Measurements from ENCODE around the gene ASTN2.

Gene ASTN2

DNA sequence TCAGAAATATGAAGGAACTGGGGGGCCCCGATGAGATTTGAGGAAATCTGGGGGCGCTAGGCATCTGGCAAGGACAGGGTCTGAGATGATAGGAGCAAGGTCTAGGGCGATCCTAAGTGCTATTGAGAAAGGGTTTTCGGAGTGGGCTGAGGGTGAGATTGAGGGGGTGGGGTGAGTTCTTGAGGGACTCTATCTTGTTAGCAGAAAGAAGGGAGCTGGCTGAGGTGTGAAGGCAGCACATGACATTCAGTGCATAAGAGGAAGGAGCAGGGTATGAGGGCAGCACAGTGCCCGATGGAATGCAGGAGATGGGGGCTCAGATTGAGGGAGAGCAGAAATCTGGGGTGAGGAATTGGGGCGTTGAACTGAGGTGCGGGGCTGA is 727.1 kb downstream of the ASTN2 start:
- peak overlapping the region; percentile 78; the same call in 1 of the 2 replicates for H3K27ac ChIP-seq
- no peak for TF ChIP-seq CTCF (conservative IDR thresholded peaks at IDR 0.05)

GRCh38 chr9:116687074-116687753 is 727.6 kb downstream of the ASTN2 start, which contains the start of gene TRIM32:
TSS of gene TRIM32 (plus strand) at chr9:116687305. CDS start at chr9:116697743, 10,438 bp downstream.
- no peak for TF ChIP-seq CTCF (conservative IDR thresholded peaks at IDR 0.05)

DNA sequence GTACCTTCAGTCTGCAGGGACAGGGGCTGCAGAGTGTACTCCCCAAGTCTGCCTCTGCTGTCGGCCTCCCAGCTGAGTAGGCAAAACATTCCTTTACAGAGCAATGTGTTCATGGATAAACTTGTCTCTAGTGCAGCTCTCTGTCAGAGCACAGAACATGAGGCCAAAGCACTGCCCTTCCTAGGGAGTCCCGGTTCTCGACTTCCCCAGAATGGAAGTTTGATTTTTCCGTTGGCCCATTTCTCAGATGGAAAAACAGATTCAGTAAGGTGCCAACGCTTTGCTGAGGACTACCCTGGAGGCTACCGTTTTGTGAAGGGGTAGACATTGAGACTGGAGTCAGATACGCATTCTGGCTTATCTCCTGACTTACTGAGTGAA is 728.2 kb downstream of the ASTN2 start:
- no peak for TF ChIP-seq CTCF (conservative IDR thresholded peaks at IDR 0.05)
- H3K27ac ChIP-seq, result peak overlapping the region; percentile 78

More at GRCh38 chr9:116687074-116687753, 727.6 kb downstream of the ASTN2 start, which contains the start of gene TRIM32:
- H3K27ac ChIP-seq, result peak within 1 kb of the TSS; percentile 78

GRCh38 chr9:116686135-116686534 is 728.7 kb downstream of the ASTN2 start:
- peak overlapping the region; percentile 78 for H3K27ac ChIP-seq
- no peak for TF ChIP-seq CTCF (conservative IDR thresholded peaks at IDR 0.05)

GRCh38 chr9:116685166-116685565 is 729.7 kb downstream of the ASTN2 start:
- no peak for TF ChIP-seq CTCF (conservative IDR thresholded peaks at IDR 0.05)
- no peak overlapping the region for H3K27ac ChIP-seq

DNA sequence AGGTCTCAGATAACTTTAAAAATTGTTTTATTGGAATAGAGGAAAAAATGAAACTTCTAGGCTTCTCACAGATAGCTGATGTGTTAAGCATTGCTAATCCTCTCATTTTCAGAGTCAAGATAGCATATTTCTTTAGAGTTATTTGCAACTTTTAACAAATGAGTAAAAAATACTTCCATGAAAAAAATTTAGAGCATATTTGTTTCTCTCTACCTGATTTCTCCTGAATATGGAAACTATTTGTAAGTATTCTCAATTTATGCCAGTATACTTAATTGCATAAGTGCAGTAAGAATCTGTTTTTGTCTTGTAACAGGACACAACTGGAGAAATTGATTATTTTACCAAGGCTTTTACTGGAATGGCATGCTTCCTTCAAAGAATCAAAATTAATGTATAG is 731.3 kb downstream of the ASTN2 start:
- no peak overlapping the region for H3K27ac ChIP-seq
- no peak for TF ChIP-seq CTCF (conservative IDR thresholded peaks at IDR 0.05)

DNA sequence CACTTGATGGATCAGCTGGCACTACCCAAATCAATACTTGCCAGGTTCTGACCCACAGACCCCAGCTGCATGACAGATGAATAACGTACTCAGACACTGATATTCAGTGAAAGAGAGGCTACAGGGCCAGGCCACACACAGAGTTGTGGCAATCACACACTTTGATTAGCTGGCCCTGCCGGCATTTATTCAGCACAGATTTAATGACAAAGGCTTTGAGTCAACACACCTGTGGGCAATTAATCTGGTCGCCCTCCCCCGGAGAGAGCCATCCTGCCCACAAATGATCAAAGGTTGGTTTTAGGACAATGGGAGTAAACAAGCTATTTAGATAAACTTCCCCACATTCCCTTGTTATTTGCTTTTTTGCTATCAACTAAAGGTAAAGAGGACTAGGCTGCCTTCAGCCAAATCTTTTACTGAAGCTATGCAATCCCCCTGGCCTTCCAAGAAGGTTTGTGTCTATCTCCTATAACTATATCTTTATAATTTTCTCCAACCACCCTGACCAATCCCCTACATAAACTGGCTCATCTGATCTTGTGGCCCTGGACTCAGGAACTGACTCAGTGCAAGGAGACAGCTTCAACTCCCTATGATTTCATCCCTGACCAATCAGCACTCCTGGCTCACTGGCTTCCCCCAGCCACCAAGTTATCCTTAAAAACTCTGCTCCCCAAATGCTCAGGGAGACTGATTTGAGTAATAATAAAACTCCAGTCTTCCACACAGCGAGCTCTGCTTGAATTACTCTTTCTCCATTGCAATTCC is 740.5 kb downstream of the ASTN2 start:
- no peak overlapping the region for H3K27ac ChIP-seq
- TF ChIP-seq CTCF (conservative IDR thresholded peaks at IDR 0.05), result no peak

Data from VCaP (cell line).